ENCODE results near the gene CLTRN.
"Not testable (repeated sequence)": the region's sequence is repeated elsewhere in the genome, so short reads cannot be mapped to it uniquely, and the experiment has no call there.

Gene CLTRN

GRCh38 chrX:15664487-15665444 lies at the start of gene CLTRN:
Gene CLTRN, minus strand, starts transcription at chrX:15664805. Its CDS starts 30 bp downstream, at chrX:15664775.
- DNase-seq (ENCODE audit: low read depth, low spot score), result no peak

- DNase-seq (ENCODE audit: low read depth, low spot score), result not testable (repeated sequence)
Observed at GRCh38 chrX:15704273-15704672, 39.7 kb upstream of the CLTRN start.

- not testable (repeated sequence) for DNase-seq (ENCODE audit: low read depth, low spot score)
Observed at GRCh38 chrX:15703809-15704208, 39.2 kb upstream of the CLTRN start.

GRCh38 chrX:15702488-15703371 lies 38.1 kb upstream of the CLTRN start:
- DNase-seq (ENCODE audit: low read depth, low spot score), result no peak

GRCh38 chrX:15696516-15696915 lies 31.9 kb upstream of the CLTRN start:
- no peak for DNase-seq (ENCODE audit: low read depth, low spot score)

GRCh38 chrX:15694941-15695451 lies 30.4 kb upstream of the CLTRN start:
- DNase-seq (ENCODE audit: low read depth, low spot score), result no peak

GRCh38 chrX:15686818-15687685 lies 22.4 kb upstream of the CLTRN start:
- DNase-seq (ENCODE audit: low read depth, low spot score), result peak; percentile 35

- DNase-seq (ENCODE audit: low read depth, low spot score), result no peak
Observed at GRCh38 chrX:15683193-15683592, 18.6 kb upstream of the CLTRN start.

GRCh38 chrX:15681433-15681832 lies 16.8 kb upstream of the CLTRN start:
- no peak for DNase-seq (ENCODE audit: low read depth, low spot score)

- no peak for DNase-seq (ENCODE audit: low read depth, low spot score)
Observed at GRCh38 chrX:15680401-15680800, 15.8 kb upstream of the CLTRN start.

GRCh38 chrX:15679246-15679645 lies 14.6 kb upstream of the CLTRN start:
- DNase-seq (ENCODE audit: low read depth, low spot score), result no peak

GRCh38 chrX:15678339-15678738 lies 13.7 kb upstream of the CLTRN start:
- no peak for DNase-seq (ENCODE audit: low read depth, low spot score)

- no peak for DNase-seq (ENCODE audit: low read depth, low spot score)
Observed at GRCh38 chrX:15676886-15677285, 12.3 kb upstream of the CLTRN start.

GRCh38 chrX:15675490-15675921 lies 10.9 kb upstream of the CLTRN start:
- no peak for DNase-seq (ENCODE audit: low read depth, low spot score)

GRCh38 chrX:15674841-15675489 lies 10.4 kb upstream of the CLTRN start:
- DNase-seq (ENCODE audit: low read depth, low spot score), result peak; percentile 88

- DNase-seq (ENCODE audit: low read depth, low spot score), result no peak
Observed at GRCh38 chrX:15674514-15674840, 9.9 kb upstream of the CLTRN start.

GRCh38 chrX:15673970-15674369 lies 9.4 kb upstream of the CLTRN start:
- DNase-seq (ENCODE audit: low read depth, low spot score), result no peak

GRCh38 chrX:15672881-15673280 lies 8.3 kb upstream of the CLTRN start:
- DNase-seq (ENCODE audit: low read depth, low spot score), result no peak

- DNase-seq (ENCODE audit: low read depth, low spot score), result no peak
Observed at GRCh38 chrX:15663439-15663838, 1.2 kb downstream of the CLTRN start.

GRCh38 chrX:15654804-15655203 lies 9.8 kb downstream of the CLTRN start:
- DNase-seq (ENCODE audit: low read depth, low spot score), result not testable (repeated sequence)

GRCh38 chrX:15653961-15654360 lies 10.6 kb downstream of the CLTRN start:
- no peak for DNase-seq (ENCODE audit: low read depth, low spot score)

All from smooth muscle cell of the brain vasculature (primary cell).